Dedifferentiated amniotic fluid mesenchymal stem cell (primary cell): ENCODE results near the gene NDST4.
"Not testable (repeated sequence)": the region's sequence is repeated elsewhere in the genome, so short reads cannot be mapped to it uniquely, and the experiment has no call there.

Source experiments
- DNase-seq: peaks from one replicate; pipeline ENCODE4 v3.0.0-alpha.2; 2016; ENCODE audit errors: extremely low spot score

Gene NDST4

DNA sequence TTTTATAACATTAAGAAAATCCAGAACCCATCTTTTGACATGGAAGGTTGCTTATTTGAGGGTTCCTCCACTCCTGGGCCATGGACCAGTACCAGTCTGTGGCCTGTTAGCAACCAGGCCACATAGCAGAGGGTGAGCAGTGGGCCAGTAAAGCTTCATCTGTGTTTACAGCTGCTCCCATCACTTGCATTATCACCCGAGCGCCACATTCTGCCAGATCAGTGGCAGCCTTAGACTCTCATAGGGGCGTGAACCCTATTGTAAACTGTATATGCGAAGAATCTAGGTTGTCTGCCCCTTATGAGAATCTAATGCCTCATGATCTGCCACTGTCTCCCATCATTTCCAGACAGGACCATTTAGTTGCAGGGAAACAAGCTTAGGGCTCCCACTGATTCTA is 58.6 kb downstream of the NDST4 start:
- DNase-seq = no peak

DNA sequence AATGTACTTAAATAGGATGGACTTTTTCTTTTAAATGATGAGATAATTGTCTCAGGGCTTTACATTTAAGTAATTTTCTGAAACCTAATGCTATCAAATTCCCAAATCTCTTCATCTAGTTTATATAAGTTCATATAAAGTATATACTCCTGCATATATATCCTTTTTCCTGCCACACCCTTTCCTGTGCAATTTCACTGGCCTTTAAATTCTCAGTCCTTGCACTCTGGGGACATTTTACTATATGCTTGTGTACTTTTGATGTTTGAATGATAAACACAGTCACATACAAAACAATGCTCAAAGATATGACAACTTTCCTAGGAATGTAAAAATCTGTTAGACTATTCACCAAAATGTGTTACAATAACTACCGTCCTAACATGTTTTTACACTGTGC is 60.1 kb downstream of the NDST4 start:
- DNase-seq = no peak

DNA sequence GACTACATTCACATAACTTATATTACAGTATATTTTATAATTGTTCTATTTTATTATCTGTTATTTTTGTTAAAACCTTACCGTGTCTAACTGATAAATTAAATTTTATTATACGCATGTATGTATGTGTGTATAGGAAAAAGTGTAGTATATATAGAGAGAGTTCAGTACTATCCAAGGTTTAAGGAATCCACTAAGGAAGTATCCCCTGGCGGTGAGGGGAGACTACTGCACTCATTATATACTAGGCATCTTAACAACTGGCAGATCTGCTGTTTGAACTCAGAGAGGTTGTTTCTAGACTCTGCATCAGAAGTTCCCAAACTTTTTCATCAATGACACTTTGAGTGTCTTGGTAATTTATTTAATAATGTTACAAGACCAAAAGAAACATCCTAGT is 70.9 kb downstream of the NDST4 start:
- DNase-seq = no peak

DNA sequence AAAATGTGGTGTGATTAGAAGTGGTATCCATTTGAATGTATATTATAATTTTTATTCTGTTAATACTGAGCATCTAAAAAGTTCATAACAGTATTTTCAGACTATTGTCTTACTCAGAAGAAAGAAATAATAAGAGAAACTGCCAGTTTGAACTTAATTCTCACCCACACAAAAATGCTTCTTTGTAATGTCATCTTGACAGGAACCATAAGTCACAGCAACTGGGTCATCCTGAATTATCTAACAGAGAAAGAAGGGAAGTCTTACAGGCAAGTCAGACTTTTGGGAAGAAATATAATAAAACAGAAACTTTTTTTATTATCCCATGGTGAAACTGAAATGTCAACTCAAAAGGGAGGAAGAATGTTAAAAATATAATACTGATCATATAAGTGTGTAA is 83.1 kb downstream of the NDST4 start:
- DNase-seq = no peak

DNA sequence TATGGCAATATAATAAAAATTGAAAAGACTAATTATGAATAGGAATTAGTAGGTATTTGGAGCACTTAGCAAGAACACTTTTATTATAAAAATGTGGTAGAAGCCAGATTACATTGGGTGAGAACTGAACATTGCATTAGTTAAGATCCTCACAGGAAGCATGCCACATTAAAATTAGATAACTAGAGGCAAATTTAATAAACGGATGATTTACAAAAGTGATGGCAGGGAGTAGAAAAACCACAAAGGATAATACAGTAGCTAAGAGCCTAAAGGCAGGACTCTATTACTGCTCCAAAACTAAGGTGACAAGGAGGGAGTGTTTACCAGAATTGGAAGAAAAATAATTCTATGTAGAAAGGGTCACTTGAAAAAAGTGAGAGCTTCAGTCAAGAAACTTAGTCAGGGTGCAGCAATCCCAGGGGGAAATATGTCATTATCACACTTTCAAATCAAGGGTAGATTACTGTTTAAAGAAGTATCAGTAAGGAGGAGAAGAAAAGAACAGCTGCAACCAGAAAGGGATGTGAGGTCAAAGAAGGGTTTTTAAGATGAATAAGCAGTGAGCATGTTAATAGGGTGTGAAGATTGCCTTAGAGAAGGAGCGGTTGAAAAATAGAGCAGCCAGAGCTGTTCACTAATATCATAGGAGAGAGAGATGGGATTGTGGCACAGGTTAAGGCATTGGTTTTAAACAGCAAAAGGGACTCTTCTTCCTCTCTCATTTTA is 84.6 kb downstream of the NDST4 start:
- no peak for DNase-seq

DNA sequence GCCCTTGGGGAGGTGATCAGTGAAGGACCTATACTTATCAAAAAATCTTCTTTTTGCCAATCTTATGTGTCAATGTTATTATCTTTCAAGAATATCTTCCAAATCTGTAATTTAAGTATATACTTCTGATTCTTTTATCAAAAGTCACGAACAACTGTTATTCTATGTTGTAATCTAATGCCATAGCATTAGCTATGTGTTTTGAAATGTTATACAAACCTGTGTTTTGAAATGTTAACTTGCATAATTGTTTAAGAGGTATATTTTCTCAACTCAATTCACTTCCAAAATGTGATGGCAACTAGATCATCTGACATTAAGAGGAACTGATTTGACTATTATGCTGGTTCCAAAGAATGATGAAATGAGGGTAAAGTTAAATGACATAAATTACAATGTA is 113.5 kb downstream of the NDST4 start:
- no peak for DNase-seq

DNA sequence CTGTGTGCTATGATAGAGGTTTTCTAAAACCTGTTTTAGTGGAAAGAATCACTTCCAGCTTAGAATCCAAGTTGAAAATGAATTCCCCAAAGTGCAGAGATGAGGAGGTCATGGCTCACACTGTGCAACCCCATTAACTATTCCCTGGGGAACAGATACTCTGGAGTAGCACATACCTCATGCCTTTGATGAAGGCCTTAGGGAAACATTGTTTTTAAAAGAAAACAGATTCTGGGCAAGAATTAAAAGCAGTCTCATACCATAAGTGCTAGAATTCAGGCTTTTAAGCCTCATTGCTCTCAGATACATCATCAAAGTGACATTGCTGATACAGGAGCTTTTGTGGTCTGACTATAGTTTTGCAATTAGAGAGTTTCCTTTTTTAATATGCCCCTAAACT is 115.1 kb downstream of the NDST4 start:
- DNase-seq = no peak

DNA sequence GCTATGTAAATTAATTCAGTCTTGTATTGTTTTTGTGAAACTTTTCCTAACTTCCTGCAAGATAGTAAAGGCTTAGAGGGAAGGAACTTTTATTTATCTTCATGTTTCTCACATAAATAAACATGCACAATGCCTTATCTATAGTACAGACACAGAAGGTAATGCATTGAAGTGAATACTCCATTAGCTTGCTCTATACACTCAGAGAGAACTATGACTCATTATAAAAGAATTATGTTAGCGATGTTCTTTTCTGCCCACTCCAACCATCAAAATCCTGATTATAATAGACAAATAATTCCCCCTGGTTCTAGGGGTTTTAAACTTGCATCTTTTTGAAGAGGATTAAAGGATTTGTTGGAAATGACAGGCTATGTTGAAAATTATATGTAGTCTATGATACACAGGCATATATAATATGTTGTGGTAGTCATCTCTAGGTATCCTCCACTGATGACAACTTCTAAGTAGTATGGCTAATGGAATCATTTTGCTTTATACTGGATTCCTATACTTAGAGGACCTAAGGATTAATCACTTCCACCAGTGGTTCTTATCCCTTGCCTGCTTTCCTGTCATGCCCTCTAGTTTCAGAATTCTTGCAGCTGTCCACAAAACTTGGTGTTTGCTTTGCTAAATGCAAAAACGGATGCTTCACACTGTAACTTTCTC is 115.7 kb downstream of the NDST4 start:
- DNase-seq = no peak

DNA sequence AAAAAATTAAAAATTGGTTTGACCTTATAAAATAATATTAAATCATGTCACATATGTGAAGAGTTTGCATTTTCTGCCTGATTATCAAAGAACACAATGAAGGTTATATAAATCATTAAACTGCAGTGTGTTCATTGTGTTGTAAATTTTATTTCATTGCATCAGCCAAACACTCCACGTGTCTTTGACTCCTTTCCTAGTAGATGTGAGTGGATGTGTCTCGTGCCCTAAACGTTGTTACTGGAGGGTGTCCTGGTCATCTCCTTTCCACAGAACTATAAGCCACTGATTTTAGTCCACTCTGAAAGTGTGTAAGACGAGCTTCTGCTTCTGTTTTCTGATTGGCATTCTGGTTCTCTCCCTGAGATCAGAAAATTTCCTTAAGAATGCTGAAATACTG is 127.3 kb downstream of the NDST4 start:
- DNase-seq = no peak

DNA sequence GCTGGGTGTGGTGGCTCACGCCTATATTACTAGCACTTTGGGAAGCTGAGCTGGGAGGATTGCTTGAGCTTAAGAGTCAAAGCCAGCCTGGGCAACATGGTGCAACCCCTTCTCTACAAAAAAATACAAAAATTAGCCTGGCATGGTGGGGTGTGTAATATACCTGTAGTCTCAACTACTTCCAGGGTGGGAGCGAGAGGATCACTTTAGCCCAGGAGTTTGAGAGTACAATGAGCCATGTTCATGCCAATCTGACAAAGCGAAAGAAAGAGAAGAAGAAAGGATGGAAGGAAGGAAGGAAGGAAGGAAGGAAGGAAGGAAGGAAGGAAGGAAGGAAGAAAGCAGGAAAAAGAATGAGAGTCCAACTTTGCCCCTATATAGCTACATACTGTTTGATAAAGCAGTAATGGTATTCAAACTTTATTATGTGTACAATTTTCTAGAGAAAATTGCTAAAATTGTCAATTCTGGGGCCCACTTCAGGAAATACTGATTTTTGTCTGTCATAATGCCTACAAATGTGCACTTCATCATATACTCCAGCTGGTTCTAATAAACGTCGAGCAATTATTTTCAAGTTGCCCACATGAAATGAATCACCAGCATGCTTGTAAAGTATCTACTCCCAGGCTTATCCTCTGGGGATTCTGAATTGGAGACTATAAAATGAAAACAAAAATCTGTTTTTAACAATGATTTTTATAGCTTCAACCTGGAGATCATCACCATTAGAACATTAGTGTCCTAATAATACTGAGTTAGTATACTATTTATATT is 132.3 kb downstream of the NDST4 start:
- DNase-seq = peak; percentile 38

DNA sequence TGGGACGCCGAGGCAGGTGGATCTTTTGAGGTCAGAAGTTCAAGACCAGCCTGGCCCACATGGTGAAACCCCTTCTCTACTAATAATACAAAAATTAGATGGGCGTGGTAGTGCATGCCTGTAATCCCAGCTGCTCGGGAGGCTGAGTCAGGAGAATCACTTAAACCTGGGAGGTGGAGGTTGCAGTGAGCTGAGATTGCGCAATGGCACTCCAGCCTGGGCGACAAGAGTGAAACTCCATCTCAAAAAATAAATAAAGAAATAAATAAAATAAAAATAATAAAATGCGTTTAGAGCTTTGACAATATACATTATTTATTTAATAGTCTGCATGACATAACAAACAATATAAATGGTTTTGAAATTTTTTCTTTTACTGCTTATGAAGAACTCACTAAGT is 133.0 kb downstream of the NDST4 start:
- DNase-seq = not testable (repeated sequence)

DNA sequence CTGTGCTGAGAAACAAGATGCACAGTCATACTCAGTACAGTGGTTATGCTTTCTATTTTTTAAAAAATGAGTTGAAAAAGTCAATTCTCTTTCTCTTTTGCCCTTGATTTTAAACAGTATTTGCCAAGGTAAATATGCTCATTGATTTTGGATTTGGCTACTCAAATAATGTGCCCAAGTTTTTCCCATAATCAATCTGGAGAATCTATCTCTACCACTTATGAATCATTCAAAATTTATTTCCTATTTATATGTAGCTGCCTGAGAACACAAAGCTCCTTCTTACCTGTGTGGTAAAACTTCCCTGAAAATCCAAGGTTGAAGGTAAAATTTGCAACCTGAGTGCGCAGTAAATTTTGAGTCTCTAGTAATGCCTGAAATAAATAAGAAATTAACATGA is 136.5 kb downstream of the NDST4 start:
- DNase-seq = no peak

DNA sequence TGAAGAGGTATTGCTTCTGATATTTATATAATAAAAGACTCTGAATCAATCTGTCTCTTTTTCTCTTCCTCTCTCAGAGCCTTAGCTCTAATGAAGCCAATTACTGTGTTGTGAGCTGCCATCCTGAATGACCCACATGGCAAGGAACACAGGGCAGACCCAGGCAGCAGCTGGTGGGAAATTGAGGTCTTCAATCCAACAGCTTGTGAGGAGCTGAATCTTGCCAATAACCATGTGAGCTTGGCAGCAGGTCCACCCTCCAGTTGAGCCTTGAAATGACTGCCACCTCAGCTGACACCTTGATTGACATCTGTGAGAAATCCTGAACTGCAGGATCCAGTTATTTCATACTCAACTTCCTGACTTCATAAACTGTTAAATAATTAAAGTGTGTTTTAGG is 149.4 kb downstream of the NDST4 start:
- no peak for DNase-seq

DNA sequence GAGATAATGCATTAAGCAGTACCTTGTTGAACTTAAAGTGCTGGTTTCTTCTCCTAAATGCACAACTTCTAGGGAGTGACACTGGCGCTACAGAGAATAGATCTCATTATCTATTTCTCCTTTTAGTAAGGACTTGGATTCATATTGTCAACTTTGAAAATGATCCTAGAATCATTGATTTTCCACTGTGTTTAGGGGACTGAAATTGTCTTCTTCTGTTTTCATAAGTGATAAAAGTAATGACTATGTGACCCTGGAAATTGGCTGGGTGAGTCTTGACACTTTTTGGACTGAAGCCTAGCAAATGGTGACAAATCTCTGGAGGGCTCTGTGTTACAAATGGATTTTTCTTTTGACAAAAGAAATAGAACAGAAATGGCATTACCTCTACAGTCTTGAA is 167.8 kb downstream of the NDST4 start:
- DNase-seq = no peak

DNA sequence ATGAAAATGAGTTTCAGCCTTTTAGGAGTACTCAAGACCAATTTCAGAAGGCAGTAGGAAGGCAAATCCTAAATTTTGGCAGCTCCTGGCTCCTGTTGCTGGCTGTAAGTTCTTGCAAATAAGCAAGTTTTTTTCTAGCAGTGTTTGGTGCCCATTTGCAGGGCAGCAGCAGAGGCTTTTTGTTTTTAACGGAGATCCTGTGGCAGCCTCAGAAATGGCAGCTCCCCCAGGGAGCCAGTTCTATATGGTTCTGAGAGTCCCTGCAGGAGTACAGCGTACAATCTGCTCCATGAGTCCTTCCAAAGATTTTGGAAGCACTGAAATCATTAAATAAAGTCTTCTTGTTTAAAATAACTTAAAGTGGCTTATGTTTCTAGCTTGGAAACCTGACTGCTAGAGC is 171.9 kb downstream of the NDST4 start:
- DNase-seq = no peak

DNA sequence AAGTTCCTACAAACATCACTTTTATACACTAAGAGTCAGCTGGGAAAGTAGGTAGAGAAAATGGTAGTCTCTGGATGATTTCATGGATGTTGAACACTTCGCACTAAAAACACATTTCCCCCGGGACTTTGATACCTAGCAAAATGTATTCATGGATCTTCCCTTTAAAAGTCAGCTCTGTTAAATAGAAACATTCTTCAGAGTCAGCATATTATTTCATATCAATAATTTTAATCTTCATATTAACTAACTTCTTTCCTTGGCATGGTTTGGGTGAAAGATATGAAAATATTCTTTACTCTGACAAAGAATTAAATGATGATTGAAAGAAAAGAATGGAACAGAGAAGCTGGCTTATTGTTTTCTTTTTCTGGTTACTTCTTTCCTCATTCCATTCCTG is 185.5 kb downstream of the NDST4 start:
- no peak for DNase-seq

DNA sequence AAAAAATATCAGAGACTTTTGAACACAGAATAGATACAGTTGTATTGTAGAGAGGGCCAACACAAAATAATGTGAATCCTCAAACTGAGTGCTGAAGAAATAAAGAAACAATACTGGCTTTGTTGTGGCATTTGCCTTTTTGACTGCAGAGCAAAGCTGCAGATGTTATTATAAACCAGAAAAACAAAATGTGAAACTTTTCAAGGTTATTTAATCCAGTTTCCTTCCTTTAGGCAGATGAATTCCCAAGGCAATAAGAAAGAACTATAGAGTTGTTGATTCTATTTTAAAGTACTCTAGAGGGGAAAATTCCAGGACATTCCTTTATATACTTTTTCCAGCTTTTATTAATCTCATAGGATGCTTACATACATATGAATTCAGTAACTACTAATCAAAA is 186.8 kb downstream of the NDST4 start:
- no peak for DNase-seq

DNA sequence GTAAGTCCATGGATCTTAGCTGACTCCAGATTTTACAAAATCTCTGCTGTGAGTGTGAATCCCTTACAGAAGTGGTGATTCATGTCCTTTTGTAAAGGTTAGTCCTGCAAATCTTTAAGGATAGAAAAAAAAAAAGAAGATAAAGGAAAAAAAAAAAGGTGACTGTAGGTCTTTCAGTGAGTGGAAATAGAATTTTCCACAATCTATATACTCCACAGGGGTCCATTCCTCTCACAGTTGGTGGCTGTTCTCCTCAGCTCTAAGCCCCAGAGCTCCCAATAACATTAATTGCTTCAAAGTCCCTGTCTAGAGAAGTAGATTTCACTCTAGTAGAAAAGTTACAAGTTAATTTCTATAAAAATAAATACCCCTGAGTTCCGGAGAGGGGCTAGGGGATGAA is 189.1 kb downstream of the NDST4 start:
- DNase-seq = no peak

DNA sequence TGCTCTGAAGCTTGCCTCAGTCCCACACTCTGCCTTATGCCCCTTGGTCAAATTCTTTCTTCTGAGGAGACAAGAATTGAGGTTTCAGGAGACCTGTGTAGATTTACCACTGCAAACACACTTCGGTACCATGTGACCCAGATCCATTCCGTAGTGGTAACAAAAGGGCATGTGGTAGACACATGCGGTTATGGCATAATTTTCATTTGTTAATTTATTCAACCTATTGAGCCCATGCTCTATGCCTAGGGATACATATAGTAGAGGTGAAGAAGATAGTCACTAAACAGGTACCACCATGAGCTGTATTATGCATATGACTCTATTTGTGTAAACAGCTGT is 190.9 kb downstream of the NDST4 start:
- DNase-seq = no peak

DNA sequence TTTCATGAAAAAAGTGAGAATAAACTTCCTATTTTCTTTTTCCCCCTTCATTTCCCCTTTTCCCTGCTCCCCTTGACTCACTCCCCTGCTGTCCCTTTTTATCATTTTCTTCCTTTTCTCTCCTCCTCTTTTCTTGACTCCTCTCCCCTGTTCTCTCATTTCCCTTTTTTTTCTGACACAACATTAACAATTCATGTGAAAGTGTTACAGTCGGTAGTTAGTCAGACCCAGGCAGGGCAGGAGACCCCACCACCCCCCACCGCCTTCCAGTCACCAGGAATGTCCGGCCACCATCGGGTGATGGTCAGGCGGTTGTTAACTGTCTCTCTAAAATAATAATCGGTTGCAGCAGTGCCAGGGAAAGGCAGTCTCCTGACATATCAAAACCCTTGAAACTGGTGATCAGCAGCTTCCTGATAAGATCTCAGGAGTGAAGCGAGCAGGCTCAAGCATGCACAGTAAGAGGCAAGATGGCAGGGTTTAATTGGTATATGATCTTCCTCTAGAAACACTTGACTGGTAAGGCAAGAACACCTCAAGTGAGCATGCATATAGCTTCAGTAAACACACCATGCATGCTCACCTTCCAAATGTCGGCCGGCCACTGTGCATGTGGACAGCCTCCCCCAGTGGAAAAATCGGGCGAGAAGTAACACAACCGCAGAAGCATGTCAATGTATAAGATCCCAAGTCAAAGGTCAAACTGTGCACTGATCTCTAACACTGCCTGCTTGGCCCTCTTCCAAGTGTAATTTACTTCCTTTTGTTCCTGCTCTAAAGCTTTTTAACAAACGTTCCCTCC is 191.4 kb downstream of the NDST4 start:
- DNase-seq = no peak

DNA sequence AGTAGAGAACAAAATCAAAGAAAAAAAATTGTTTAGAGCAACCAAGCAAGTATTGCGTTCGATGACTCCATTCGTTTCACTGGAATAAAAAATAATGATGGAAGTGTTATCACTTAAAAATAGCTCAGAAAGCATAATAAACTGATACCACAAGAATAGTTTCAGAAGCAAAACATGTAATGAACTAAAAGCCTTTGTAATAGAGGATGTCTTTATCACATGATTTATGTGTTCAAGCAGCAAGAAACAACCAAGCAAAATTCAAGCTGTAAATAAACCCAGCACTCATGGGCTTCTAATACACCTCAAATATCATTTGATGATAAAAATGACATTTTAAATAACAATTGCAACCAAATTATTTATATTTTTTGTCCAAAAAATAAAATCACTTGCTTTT is 192.2 kb downstream of the NDST4 start:
- DNase-seq = no peak

DNA sequence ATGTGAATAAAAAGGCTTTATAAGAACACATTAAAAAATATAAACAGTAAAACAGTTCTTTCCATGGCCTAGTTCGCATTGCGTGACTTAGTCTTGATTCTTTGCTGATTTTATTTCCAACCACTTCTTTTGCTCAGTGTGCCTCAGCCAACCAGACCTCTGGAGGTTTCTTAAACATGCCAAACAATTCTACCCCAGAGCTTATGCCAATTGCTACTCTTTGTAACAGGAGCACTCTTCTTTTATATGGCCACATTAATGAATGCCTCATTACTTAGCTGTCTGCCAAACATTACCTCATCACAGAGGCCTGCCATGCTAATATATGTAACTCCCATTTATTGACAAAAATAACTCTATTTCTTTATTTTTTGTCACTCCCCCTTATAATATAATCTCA is 202.3 kb downstream of the NDST4 start:
- DNase-seq = no peak
